Endothelial cell of umbilical vein (primary cell): ENCODE data around the gene DCK. TPM values are rescaled to one million over a fixed set of nuclear protein-coding genes. Genes with fewer than 3 reads are reported as not detected.

Experiments used
- BruUV-seq: library from RNA; stranded (reverse); fragments of 400-500 nt; replicated peaks from 2 replicates; lab custom pipeline; 2021; lab: Mats Ljungman, UMichigan
- CTCF ChIA-PET: fragments of 300-600, 350-600 bp; sonication (Branson Sonifier 250); formaldehyde crosslinking; loops from one replicate; lab custom pipeline; 2021; ENCODE audit warnings: antibody characterized with exemption, inconsistent platforms; lab: Charles Lee
- POLR2A ChIA-PET: fragments of 300-600, 350-600 bp; sonication (Branson Sonifier 250); formaldehyde crosslinking; loops from one replicate; lab custom pipeline; 2021; ENCODE audit warnings: antibody characterized with exemption, inconsistent platforms; lab: Charles Lee
- DNase-seq: peaks from one replicate; pipeline ENCODE4 v3.0.0-alpha.2; 2011; ENCODE audit warnings: low read depth, low spot score
- FAIRE-seq: peaks from 2 replicates; lab custom pipeline; 2011; peaks lifted over from hg19 to GRCh38; lab: Jason Lieb, UNC
- H2AFZ ChIP-seq: 2 replicates; pipeline ENCODE4 v1.6.0; 2012; ENCODE audit warnings: low read depth, low read length, control low read depth, inconsistent platforms
- H3K27ac ChIP-seq: 2 replicates; pipeline ENCODE4 v1.5.1; 2011; ENCODE audit warnings: low read depth, mild to moderate bottlenecking, control low read depth, low read length, moderate library complexity; ENCODE audit not compliant: insufficient read depth
- H3K27me3 ChIP-seq, 2 experiments: 2 replicates each; pipeline versions ENCODE4 v1.6.0 to v1.6.1; 2011; ENCODE audit warnings: low read length in 2 of 2, mixed read lengths in 1 of 2; ENCODE audit not compliant: control insufficient read depth in 2 of 2, insufficient read depth in 2 of 2
- H3K36me3 ChIP-seq, 2 experiments: 2 replicates in 1 of 2; 3 replicates in 1 of 2; pipeline ENCODE4 v1.5.1; 2011; ENCODE audit warnings: low read length in 2 of 2, mild to moderate bottlenecking in 1 of 2, moderate library complexity in 1 of 2; ENCODE audit not compliant: control insufficient read depth in 2 of 2, insufficient read depth in 2 of 2; ENCODE audit errors: extremely low read depth in 1 of 2
- H3K4me1 ChIP-seq: 3 replicates; pipeline ENCODE4 v1.5.1; 2011; ENCODE audit warnings: mild to moderate bottlenecking, low read length; ENCODE audit not compliant: control insufficient read depth, insufficient read depth; ENCODE audit errors: extremely low read depth
- H3K4me2 ChIP-seq: 2 replicates; pipeline ENCODE4 v1.6.1; 2011; ENCODE audit warnings: low read length, control low read depth, mixed read lengths; ENCODE audit not compliant: insufficient read depth
- H3K4me3 ChIP-seq, 3 experiments: fragments of 200-600 bp in 1 of 3; sonication (generic), shearing (Covaris generic) in 1 of 3; replicated peaks in 1 of 3; 2 replicates each; pipeline ENCODE4 v1.5.1; 2011 to 2016; ENCODE audit warnings: control low read depth in 3 of 3, low read length in 3 of 3, mild to moderate bottlenecking in 2 of 3, inconsistent platforms in 1 of 3, low read depth in 1 of 3, moderate library complexity in 1 of 3; ENCODE audit not compliant: insufficient read depth in 1 of 3
- H3K79me2 ChIP-seq: 2 replicates; pipeline ENCODE4 v1.6.0; 2012; ENCODE audit warnings: low read length, inconsistent platforms; ENCODE audit not compliant: control insufficient read depth, insufficient read depth
- H3K9ac ChIP-seq: replicated peaks from 2 replicates; pipeline ENCODE3; 2011; ENCODE audit warnings: low read length, control low read depth; ENCODE audit not compliant: insufficient read depth; ENCODE audit errors: extremely low read depth
- H3K9me1 ChIP-seq: replicated peaks from 3 replicates; pipeline ENCODE4 v1.6.0; 2011; ENCODE audit warnings: mild to moderate bottlenecking, low read length; ENCODE audit not compliant: control insufficient read depth, insufficient read depth; ENCODE audit errors: extremely low read depth
- H3K9me3 ChIP-seq: replicated peaks from 2 replicates; pipeline ENCODE4 v1.5.1; 2012; ENCODE audit warnings: low read length, inconsistent platforms; ENCODE audit not compliant: control insufficient read depth, insufficient read depth
- H4K20me1 ChIP-seq: replicated peaks from 2 replicates; pipeline ENCODE3; 2011; ENCODE audit warnings: mild to moderate bottlenecking, low read length; ENCODE audit not compliant: control insufficient read depth, insufficient read depth; ENCODE audit errors: extremely low read depth
- CTCF ChIP-seq, 2 donors: IDR thresholded peaks; 1 replicate in 1 of 2; 2 replicates in 1 of 2; pipeline ENCODE4 v1.5.1; 2011; ENCODE audit warnings: low read length in 2 of 2, mild to moderate bottlenecking in 2 of 2, moderate library complexity in 2 of 2, control low read depth in 1 of 2, inconsistent platforms in 1 of 2, low read depth in 1 of 2; ENCODE audit not compliant: insufficient read depth in 1 of 2; ENCODE audit errors: extremely low read depth in 1 of 2
- EZH2 ChIP-seq: IDR thresholded peaks from 2 replicates; pipeline ENCODE4 v1.6.1; 2012; ENCODE audit warnings: borderline replicate concordance, low read depth, mild to moderate bottlenecking, moderate library complexity, low read length, inconsistent platforms; ENCODE audit not compliant: severe bottlenecking
- FOS ChIP-seq: IDR thresholded peaks from 2 replicates; pipeline ENCODE4 v1.6.1; 2011; ENCODE audit warnings: mild to moderate bottlenecking, low read length, moderate library complexity, borderline replicate concordance; ENCODE audit not compliant: insufficient read depth
- GATA2 ChIP-seq: IDR thresholded peaks from 2 replicates; pipeline ENCODE4 v1.7.0; 2011; ENCODE audit warnings: low read depth, mild to moderate bottlenecking, moderate library complexity, mixed read lengths, low read length; ENCODE audit not compliant: insufficient read length, insufficient read depth
- JUN ChIP-seq: IDR thresholded peaks from 2 replicates; pipeline ENCODE4 v1.6.1; 2011; ENCODE audit warnings: borderline replicate concordance, low read depth; ENCODE audit not compliant: insufficient read length, insufficient read depth
- MYC ChIP-seq: IDR thresholded peaks from one replicate; pipeline ENCODE4 v1.6.1; 2011; ENCODE audit warnings: mild to moderate bottlenecking, low read depth, low read length
- POLR2A ChIP-seq: IDR thresholded peaks from 2 replicates; pipeline ENCODE4 v1.6.1; 2012; ENCODE audit warnings: low read depth, mild to moderate bottlenecking, control low read depth, low read length
- POLR2AphosphoS5 ChIP-seq: IDR thresholded peaks from 2 replicates; pipeline ENCODE4 v1.6.1; 2012; ENCODE audit warnings: low read depth, mild to moderate bottlenecking, control low read depth, low read length, moderate library complexity; ENCODE audit not compliant: insufficient read depth
- dilution Hi-C: fragments of 300-500 bp; cut with MboI; formaldehyde crosslinking; loops from one replicate; pipeline ENCODE4 v1.15.0; 2019; ENCODE audit warnings: low sequenced_read_pairs; ENCODE audit not compliant: extremely low pct_ligation_motif_present
- intact Hi-C: fragments of 100-400 bp; cut with micrococcal nuclease; formaldehyde crosslinking; loops from one replicate; pipeline ENCODE4 v1.10.0; 2022
- polyA plus RNA-seq, 4 experiments: library from polyadenylated mRNA; depleted of rRNA in 3 of 4; stranded (reverse) in 3 of 4; unstranded in 1 of 4; fragments of >200 nt; gene quantifications; 2 replicates each; pipeline versions ENCODE4 v1.2.1 to v1.2.3, GENCODE V29; 2011 to 2012; ENCODE audit warnings: missing spikeins in 1 of 4
- total RNA-seq: library from RNA; stranded (reverse); gene quantifications from 2 replicates; pipeline ENCODE4 v1.2.3, GENCODE V29; 2021
- TF ChIP-seq, protein P1 (sequence below): IDR thresholded peaks from 2 replicates; pipeline ENCODE4 v1.6.1; 2011; ENCODE audit not compliant: insufficient read depth, insufficient read length

Gene DCK
- total and polyA plus RNA-seq, 2 donors (not counting 3 experiments of a cell fraction or from before 2014, with no cell fraction given): 4.8 to 19.9 TPM

DNA sequence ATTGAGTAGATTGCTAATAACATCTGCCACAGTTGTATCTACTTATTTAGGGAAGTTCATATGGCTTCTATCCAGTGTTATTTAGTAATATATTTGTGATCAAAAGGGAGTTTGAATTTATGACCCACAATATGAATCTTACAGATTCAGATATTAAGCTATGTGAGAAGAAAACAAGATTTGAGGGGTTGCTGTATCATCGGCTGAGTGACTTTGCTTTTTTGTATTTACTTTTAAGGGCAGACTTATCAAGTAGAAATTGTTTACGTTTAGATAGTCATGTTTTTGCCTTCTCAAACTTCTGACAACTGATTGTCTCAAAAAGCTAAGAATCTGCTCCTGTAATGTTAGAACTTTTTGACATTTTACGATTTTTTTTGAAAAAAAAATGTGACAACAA is 17.2 kb upstream of the DCK start:
- no TSS peak for BruUV-seq
- H3K9me1 ChIP-seq: no peaks in the 10 kb centered on the region
- H3K9me3 ChIP-seq: no peaks in the 10 kb centered on the region
- ChIA-PET CTCF (interaction anchor here (1.0 kb wide), 1 partner anchor 34 kb away, joined by 4 read pairs; no protein-coding TSS in a partner anchor), POLR2A (no interaction called here)
- no peak for DNase-seq
- no peak for FAIRE-seq
- no peak overlapping the region for H2AFZ ChIP-seq
- H4K20me1 ChIP-seq: no peaks in the 10 kb centered on the region
- no peaks in the 10 kb centered on the region for H3K36me3 ChIP-seq
- TF ChIP-seq FOS (no peak), JUN (no peak), EZH2 (no peak), CTCF (IDR thresholded peaks at IDR 0.05; ENCODE audit: extremely low read depth in 1 of 2, insufficient read depth in 1 of 2, low read depth in 1 of 2, low read length in 2 of 2) (no peak), GATA2 (no peak), POLR2A (no peak), MYC (no peak), POLR2AphosphoS5 (no peak)
- TF ChIP-seq, protein P1, sequence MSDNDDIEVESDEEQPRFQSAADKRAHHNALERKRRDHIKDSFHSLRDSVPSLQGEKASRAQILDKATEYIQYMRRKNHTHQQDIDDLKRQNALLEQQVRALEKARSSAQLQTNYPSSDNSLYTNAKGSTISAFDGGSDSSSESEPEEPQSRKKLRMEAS: no peak
- H3K4me1 ChIP-seq: peaks cover 7% of the 10 kb centered on the region
- no peak overlapping the region for H3K4me3 ChIP-seq
- H3K79me2 ChIP-seq: no peaks in the 10 kb centered on the region
- intact Hi-C loops (no loop called here), dilution Hi-C loops (no loop called here)
- H3K9ac ChIP-seq: no peak overlapping the region
- H3K4me2 ChIP-seq: no peak overlapping the region
- H3K27me3 ChIP-seq: no peaks in the 10 kb centered on the region
- no peak overlapping the region for H3K27ac ChIP-seq
